GM12878 (cell line): ENCODE measurements around the gene CYP46A1. TPM values are rescaled to one million over a fixed set of nuclear protein-coding genes. Genes with fewer than 3 reads are reported as not detected.

ENCODE experiments used
- ATAC-seq: fragments of 200-7000 bp; cut with Tn5 transposase; 3 replicates; pipeline ENCODE4 v1.9.1; 2020; ENCODE audit warnings: mild to moderate bottlenecking, moderate library complexity
- BruUV-seq: library from RNA; stranded (reverse); fragments of 400-500 nt; replicated peaks from 2 replicates; lab custom pipeline; 2021; lab: Mats Ljungman, UMichigan
- CTCF ChIA-PET: fragments of 300-600 bp; sonication (Branson Sonifier 250); formaldehyde crosslinking; extraction: SDS; loops from one replicate; lab custom pipeline; 2021; ENCODE audit warnings: inconsistent platforms; lab: Yijun Ruan, JAX
- POLR2A ChIA-PET: fragments of 350-600 bp; formaldehyde crosslinking; extraction: SDS; loops from one replicate; lab custom pipeline; 2021; ENCODE audit warnings: inconsistent platforms; lab: Charles Lee
- RAD21 ChIA-PET: fragments of 300-600 bp; sonication (Branson Sonifier 250); formaldehyde crosslinking; loops from one replicate; lab custom pipeline; 2023; ENCODE audit warnings: antibody characterized with exemption; ENCODE audit not compliant: unreplicated experiment; lab: Charles Lee
- SMC1A ChIA-PET: fragments of 300-600 bp; sonication (Branson Sonifier 250); formaldehyde crosslinking; loops from one replicate; lab custom pipeline; 2023; ENCODE audit not compliant: unreplicated experiment, uncharacterized antibody; lab: Charles Lee
- DNase-seq: peaks from one replicate; pipeline ENCODE4 v3.0.0-alpha.2; 2011; ENCODE audit warnings: low read depth, low spot score
- FAIRE-seq: peaks from 3 replicates; lab custom pipeline; 2011; peaks lifted over from hg19 to GRCh38; lab: Jason Lieb, UNC
- H2AFZ ChIP-seq: 2 replicates; pipeline ENCODE4 v1.6.0; 2011; ENCODE audit warnings: low read depth, low read length, control low read depth; ENCODE audit not compliant: control insufficient read depth
- H3K27ac ChIP-seq: 2 replicates; pipeline ENCODE4 v1.5.1; 2011; ENCODE audit warnings: control low read depth; ENCODE audit not compliant: control insufficient read depth, insufficient read depth
- H3K27me3 ChIP-seq, 2 experiments: replicated peaks in 1 of 2; 2 replicates each; pipeline versions ENCODE4 v1.6.0 to v1.6.1; 2011; ENCODE audit warnings: low read length in 1 of 2; ENCODE audit not compliant: control insufficient read depth in 2 of 2, insufficient read depth in 2 of 2
- H3K36me3 ChIP-seq, 2 experiments: 2 replicates each; pipeline ENCODE4 v1.5.1; 2011; ENCODE audit warnings: low read length in 1 of 2; ENCODE audit not compliant: control insufficient read depth in 2 of 2, insufficient read depth in 2 of 2
- H3K4me1 ChIP-seq: 2 replicates; pipeline ENCODE4 v1.6.1; 2011; ENCODE audit warnings: mild to moderate bottlenecking, low read length, moderate library complexity, mixed read lengths; ENCODE audit not compliant: control insufficient read depth, insufficient read depth
- H3K4me2 ChIP-seq: 2 replicates; pipeline ENCODE4 v1.6.0; 2011; ENCODE audit warnings: control low read depth; ENCODE audit not compliant: control insufficient read depth, insufficient read depth
- H3K4me3 ChIP-seq: fragments of 200-600 bp; sonication (generic); 2 replicates; pipeline ENCODE4 v1.5.1; 2016
- H3K79me2 ChIP-seq: 2 replicates; pipeline ENCODE4 v1.6.0; 2011; ENCODE audit warnings: low read length; ENCODE audit not compliant: control insufficient read depth, insufficient read depth
- H3K9ac ChIP-seq: 2 replicates; pipeline ENCODE4 v1.8.0; 2011; ENCODE audit warnings: low read length, control low read depth, mixed read lengths; ENCODE audit not compliant: control insufficient read depth, insufficient read depth
- H3K9me3 ChIP-seq: replicated peaks from 3 replicates; pipeline ENCODE4 v1.5.1; 2011; ENCODE audit warnings: mild to moderate bottlenecking, low read length; ENCODE audit not compliant: control insufficient read depth, insufficient read depth
- H4K20me1 ChIP-seq: 2 replicates; pipeline ENCODE4 v1.6.0; 2011; ENCODE audit not compliant: control insufficient read depth, insufficient read depth
- CBX3 ChIP-seq: fragments of 200-600 bp; sonication (generic); IDR thresholded peaks from 2 replicates; pipeline ENCODE4 v1.6.1; 2016; ENCODE audit warnings: low read depth, borderline replicate concordance
- CEBPB ChIP-seq, 2 experiments: fragments of 150-350 bp in 1 of 2; IDR thresholded peaks; 2 replicates each; pipeline ENCODE4 v1.6.1; 2012 to 2014; ENCODE audit warnings: low read depth in 2 of 2, low read length in 2 of 2, borderline replicate concordance in 1 of 2, inconsistent platforms in 1 of 2
- CUX1 ChIP-seq: IDR thresholded peaks from 2 replicates; pipeline ENCODE4 v1.6.1; 2012; ENCODE audit warnings: improper control_type of control experiment, low read depth, low read length; ENCODE audit not compliant: insufficient replicate concordance
- IKZF2 ChIP-seq, 2 experiments: fragments of 450-650 bp; IDR thresholded peaks; 2 replicates each; pipeline ENCODE4 v1.6.1; 2017; ENCODE audit warnings: mild to moderate bottlenecking in 2 of 2, moderate library complexity in 2 of 2
- JUNB ChIP-seq: IDR thresholded peaks from 2 replicates; pipeline ENCODE4 v1.6.1; 2016; ENCODE audit warnings: antibody characterized with exemption, mild to moderate bottlenecking
- MXI1 ChIP-seq: fragments of 150-350 bp; IDR thresholded peaks from 2 replicates; pipeline ENCODE4 v1.6.1; 2011; ENCODE audit warnings: low read depth, mild to moderate bottlenecking, inconsistent platforms, low read length, improper control_type of control experiment
- NFIC ChIP-seq: IDR thresholded peaks from 2 replicates; pipeline ENCODE4 v1.6.1; 2012; ENCODE audit warnings: low read depth, mild to moderate bottlenecking, inconsistent platforms, low read length, moderate library complexity
- POLR2AphosphoS2 ChIP-seq: IDR thresholded peaks from 2 replicates; pipeline ENCODE4 v1.6.1; 2011; ENCODE audit warnings: low read depth, mild to moderate bottlenecking, low read length, improper control_type of control experiment, moderate library complexity
- RFX5 ChIP-seq: IDR thresholded peaks from 2 replicates; pipeline ENCODE4 v1.6.1; 2011; ENCODE audit warnings: low read depth, low read length, improper control_type of control experiment
- SPI1 ChIP-seq: IDR thresholded peaks from 2 replicates; pipeline ENCODE4 v1.6.1; 2011; ENCODE audit warnings: low read depth, mild to moderate bottlenecking, low read length, moderate library complexity, borderline replicate concordance; ENCODE audit not compliant: insufficient read depth
- TARDBP ChIP-seq: IDR thresholded peaks from 2 replicates; pipeline ENCODE4 v1.6.1; 2016; ENCODE audit warnings: borderline replicate concordance
- TBL1XR1 ChIP-seq: IDR thresholded peaks from 2 replicates; pipeline ENCODE4 v1.6.1; 2012; ENCODE audit warnings: low read depth, low read length, improper control_type of control experiment
- ZNF24 ChIP-seq: fragments of 450-650 bp; IDR thresholded peaks from 2 replicates; pipeline ENCODE4 v1.6.1; 2017; ENCODE audit warnings: antibody characterized with exemption, mild to moderate bottlenecking
- WGBS: methylation state at CpG from one replicate; pipeline ENCODE4 v1.1.6; 2016; ENCODE audit warnings: low lambda C conversion rate; ENCODE audit not compliant: insufficient replicate concordance, insufficient coverage; ENCODE audit errors: missing lambda C conversion rate; 5-methylcytosine and 5-hydroxymethylcytosine counted together
- in situ Hi-C: fragments of 300-500 bp; cut with MboI; formaldehyde crosslinking; loops from 9 replicates; pipeline ENCODE4 v1.14.3; 2018; ENCODE audit warnings: mixed read lengths
- intact Hi-C: fragments of 100-400 bp; cut with micrococcal nuclease; formaldehyde crosslinking; loops from one replicate; pipeline ENCODE4 v1.14.2; 2022; ENCODE audit not compliant: unreplicated experiment
- polyA plus RNA-seq, 11 experiments: library from polyadenylated mRNA; depleted of rRNA in 4 of 11; unstranded in 6 of 11; stranded (reverse) in 5 of 11; fragments of >200 nt; fragmentation: Nextera tagmentation in 4 of 11; fragmentation: Illumina TruSeq in 1 of 11; extraction: Ambion mirVana in 4 of 11; extraction: Trizol in 1 of 11; gene quantifications; 1 replicate in 1 of 11; 2 replicates in 10 of 11; pipeline versions ENCODE4 v1.2.1 to v1.2.3, GENCODE V29; 2011 to 2016; ENCODE audit warnings: inconsistent platforms in 2 of 11, missing spikeins in 2 of 11, low read depth in 1 of 11
- total RNA-seq, 4 experiments: library from RNA; depleted of rRNA in 3 of 4; stranded (reverse); fragments of >200 nt in 3 of 4; fragmentation: Illumina TruSeq in 1 of 4; extraction: Trizol in 1 of 4; gene quantifications; 2 replicates each; pipeline versions ENCODE4 v1.2.1 to v1.2.3, GENCODE V29; 2013 to 2021
- TF ChIP-seq, protein P1 (sequence below): IDR thresholded peaks from 2 replicates; pipeline ENCODE4 v1.6.1; 2011; ENCODE audit warnings: borderline replicate concordance, low read depth, mild to moderate bottlenecking, moderate library complexity, low read length; ENCODE audit not compliant: insufficient read depth, poor library complexity, severe bottlenecking

The CYP46A1 gene
- total and polyA plus RNA-seq, 10 of the 15 experiments (the other 5 are each of a cell fraction or from before 2014, with no cell fraction given), result 0.04 to 0.11 TPM; not detected in 8

- no peak for FAIRE-seq
- Histone ChIP-seq H3K27ac (no peak overlapping the region), H3K79me2 (no peaks in the 10 kb centered on the region), H3K27me3 (no peaks in the 10 kb centered on the region; a peak in 1 of 4 replicates)
- ATAC-seq, result no peak
- CTCF ChIA-PET, result interaction anchor here (0.6 to 1.6 kb wide), 2 partner anchors 11 to 32 kb away, joined by 3 read pairs; no protein-coding TSS in a partner anchor
- TF ChIP-seq CBX3 (no peak), TARDBP (no peak), TBL1XR1 (no peak), MXI1 (no peak), CEBPB (IDR thresholded peaks at IDR 0.05; ENCODE audit: borderline replicate concordance in 1 of 2, low read depth in 2 of 2, low read length in 2 of 2) (no peak), POLR2AphosphoS2 (no peak), RFX5 (no peak), CUX1 (no peak), ZNF24 (no peak), IKZF2 (IDR thresholded peaks at IDR 0.05) (no peak), JUNB (no peak), SPI1 (no peak), NFIC (no peak)
- TF ChIP-seq, protein P1, sequence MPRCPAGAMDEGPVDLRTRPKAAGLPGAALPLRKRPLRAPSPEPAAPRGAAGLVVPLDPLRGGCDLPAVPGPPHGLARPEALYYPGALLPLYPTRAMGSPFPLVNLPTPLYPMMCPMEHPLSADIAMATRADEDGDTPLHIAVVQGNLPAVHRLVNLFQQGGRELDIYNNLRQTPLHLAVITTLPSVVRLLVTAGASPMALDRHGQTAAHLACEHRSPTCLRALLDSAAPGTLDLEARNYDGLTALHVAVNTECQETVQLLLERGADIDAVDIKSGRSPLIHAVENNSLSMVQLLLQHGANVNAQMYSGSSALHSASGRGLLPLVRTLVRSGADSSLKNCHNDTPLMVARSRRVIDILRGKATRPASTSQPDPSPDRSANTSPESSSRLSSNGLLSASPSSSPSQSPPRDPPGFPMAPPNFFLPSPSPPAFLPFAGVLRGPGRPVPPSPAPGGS, result no peak
- TF ChIP-seq, all 136 proteins: peak for 0
- H2AFZ ChIP-seq, result no peak overlapping the region
- no peak overlapping the region for H3K9ac ChIP-seq
- in situ Hi-C loops, result no loop called here
- no peak overlapping the region for H3K4me2 ChIP-seq
- no peaks in the 10 kb centered on the region for H4K20me1 ChIP-seq
- POLR2A ChIA-PET, result no interaction called here
- no peak overlapping the region for H3K4me3 ChIP-seq
- RAD21 ChIA-PET, result no interaction called here
- no TSS peak for BruUV-seq
- no peak for DNase-seq
- H3K9me3 ChIP-seq, result peaks cover 2% of the 10 kb centered on the region; the same call in 1 of the 3 replicates
- intact Hi-C loops, result no loop called here
- no peaks in the 10 kb centered on the region for H3K36me3 ChIP-seq
- no peaks in the 10 kb centered on the region for H3K4me1 ChIP-seq
- SMC1A ChIA-PET, result no interaction called here
- 66% methylated on average over 6 of the region's 6 CpGs for WGBS
Observed at GRCh38 chr14:99698236-99698635, 14.1 kb downstream of the CYP46A1 start.
